Tongue (tissue), 2 donors: ENCODE measurements around the gene BTBD3. TPM values are rescaled to one million over a fixed set of nuclear protein-coding genes. Genes with fewer than 3 reads are reported as not detected.

Experiments used
- DNase-seq: peaks from one replicate; pipeline ENCODE4 v3.0.0-alpha.2; 2015
- total RNA-seq: library from RNA; depleted of rRNA; stranded (reverse); fragments of >200 nt; gene quantifications from one replicate; pipeline ENCODE4 v1.2.3, GENCODE V29; 2014

The BTBD3 gene
- total RNA-seq, 1 donor from 2014 or later, result 62.8 TPM

GRCh38 chr20:11972478-11972877, 54.8 kb downstream of the BTBD3 start:
- peak; percentile 51 for DNase-seq
